Measurements from ENCODE around the gene RAB40C.

DNA sequence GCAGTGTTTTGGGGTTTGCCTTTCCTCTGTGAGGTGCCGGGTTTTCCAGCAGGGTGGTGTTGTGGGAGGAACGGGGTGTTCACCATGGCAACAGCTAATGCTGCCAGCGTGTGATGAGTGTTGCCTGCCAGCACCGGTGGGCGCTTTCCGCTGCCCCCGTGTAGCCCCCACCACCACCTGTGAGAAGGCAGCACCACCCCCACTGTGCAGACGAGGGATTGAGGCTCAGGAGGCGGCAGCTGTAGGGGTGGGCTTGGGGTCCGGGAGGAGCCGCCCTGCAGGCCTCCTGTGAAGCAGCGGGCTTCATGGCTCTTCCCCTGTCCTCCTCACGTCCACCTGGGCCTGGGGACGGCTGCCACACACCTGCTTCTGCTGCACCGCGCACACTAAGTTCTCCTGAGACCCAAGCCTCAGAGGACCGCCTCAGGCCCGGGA lies 5.2 kb downstream of the RAB40C start:
- no peak for TF ChIP-seq POLR2AphosphoS5 (IDR thresholded peaks at IDR 0.05; ENCODE audit: low read depth, low read length)
- no peak for TF ChIP-seq POLR2A (IDR thresholded peaks at IDR 0.05; ENCODE audit: low read depth, low read length)
- no peak for TF ChIP-seq TAF1 (IDR thresholded peaks at IDR 0.05; ENCODE audit: borderline replicate concordance, low read depth, low read length)
